Loucy (cell line): ENCODE data around the gene LRRC4.

Experiments used
- H2AFZ ChIP-seq: fragments of 200-600 bp; sonication (generic); 2 replicates; pipeline ENCODE4 v1.6.0; 2016; ENCODE audit warnings: antibody characterized with exemption, mild to moderate bottlenecking, low read length, moderate library complexity
- H3F3A ChIP-seq: fragments of 200-600 bp; 2 replicates; pipeline ENCODE4 v1.6.0; 2016; ENCODE audit warnings: antibody characterized with exemption, low read depth, mild to moderate bottlenecking
- H3K27me3 ChIP-seq: fragments of 200-600 bp; sonication (generic); 2 replicates; pipeline ENCODE4 v1.6.1; 2014; ENCODE audit warnings: low read length, mild to moderate bottlenecking; ENCODE audit not compliant: insufficient read depth, poor library complexity, severe bottlenecking
- H3K36me3 ChIP-seq: fragments of 200-600 bp; sonication (generic); 2 replicates; pipeline ENCODE4 v1.6.1; 2016; ENCODE audit warnings: low read length; ENCODE audit not compliant: insufficient read depth
- H3K4me1 ChIP-seq: fragments of 200-600 bp; sonication (generic); 2 replicates; pipeline ENCODE4 v1.5.1; 2014; ENCODE audit warnings: low read length, mild to moderate bottlenecking; ENCODE audit not compliant: insufficient read depth, poor library complexity, severe bottlenecking
- H3K4me2 ChIP-seq: fragments of 200-600 bp; sonication (generic); 2 replicates; pipeline ENCODE4 v1.6.0; 2014; ENCODE audit warnings: antibody characterized with exemption, low read length, low read depth, mild to moderate bottlenecking; ENCODE audit not compliant: poor library complexity, severe bottlenecking
- H3K4me3 ChIP-seq: fragments of 200-600 bp; sonication (generic); 2 replicates; pipeline ENCODE4 v1.5.1; 2014; ENCODE audit warnings: low read length, mild to moderate bottlenecking, mixed read lengths; ENCODE audit not compliant: poor library complexity, severe bottlenecking
- H3K79me2 ChIP-seq: fragments of 200-600 bp; sonication (generic); 2 replicates; pipeline ENCODE4 v1.6.1; 2014; ENCODE audit warnings: low read length; ENCODE audit not compliant: insufficient read depth
- H3K9ac ChIP-seq: fragments of 200-600 bp; sonication (generic); 2 replicates; pipeline ENCODE4 v1.6.0; 2014; ENCODE audit warnings: mild to moderate bottlenecking, low read depth, low read length, moderate library complexity; ENCODE audit not compliant: poor library complexity, severe bottlenecking
- H3K9me2 ChIP-seq: fragments of 200-600 bp; sonication (generic); replicated peaks from 2 replicates; pipeline ENCODE4 v1.6.1; 2016; ENCODE audit warnings: low read depth, low read length, mixed read lengths
- H3K9me3 ChIP-seq: fragments of 200-600 bp; sonication (generic); 2 replicates; pipeline ENCODE4 v1.6.1; 2014; ENCODE audit warnings: mild to moderate bottlenecking, antibody characterized with exemption, low read length, low read depth; ENCODE audit not compliant: insufficient read depth
- H4K20me1 ChIP-seq: fragments of 200-600 bp; sonication (generic); 2 replicates; pipeline ENCODE4 v1.6.0; 2014; ENCODE audit warnings: antibody characterized with exemption, low read length, mild to moderate bottlenecking; ENCODE audit not compliant: insufficient read depth, poor library complexity, severe bottlenecking
- CTCF ChIP-seq: fragments of 200-600 bp; sonication (generic); conservative IDR thresholded peaks from 2 replicates; pipeline ENCODE4 v1.5.1; 2014; ENCODE audit warnings: mild to moderate bottlenecking, antibody characterized with exemption, low read length
- EZH2phosphoT487 ChIP-seq: fragments of 200-600 bp; IDR thresholded peaks from 2 replicates; pipeline ENCODE4 v1.6.1; 2018; ENCODE audit warnings: antibody characterized with exemption, mild to moderate bottlenecking, moderate library complexity, borderline replicate concordance

The LRRC4 gene

DNA sequence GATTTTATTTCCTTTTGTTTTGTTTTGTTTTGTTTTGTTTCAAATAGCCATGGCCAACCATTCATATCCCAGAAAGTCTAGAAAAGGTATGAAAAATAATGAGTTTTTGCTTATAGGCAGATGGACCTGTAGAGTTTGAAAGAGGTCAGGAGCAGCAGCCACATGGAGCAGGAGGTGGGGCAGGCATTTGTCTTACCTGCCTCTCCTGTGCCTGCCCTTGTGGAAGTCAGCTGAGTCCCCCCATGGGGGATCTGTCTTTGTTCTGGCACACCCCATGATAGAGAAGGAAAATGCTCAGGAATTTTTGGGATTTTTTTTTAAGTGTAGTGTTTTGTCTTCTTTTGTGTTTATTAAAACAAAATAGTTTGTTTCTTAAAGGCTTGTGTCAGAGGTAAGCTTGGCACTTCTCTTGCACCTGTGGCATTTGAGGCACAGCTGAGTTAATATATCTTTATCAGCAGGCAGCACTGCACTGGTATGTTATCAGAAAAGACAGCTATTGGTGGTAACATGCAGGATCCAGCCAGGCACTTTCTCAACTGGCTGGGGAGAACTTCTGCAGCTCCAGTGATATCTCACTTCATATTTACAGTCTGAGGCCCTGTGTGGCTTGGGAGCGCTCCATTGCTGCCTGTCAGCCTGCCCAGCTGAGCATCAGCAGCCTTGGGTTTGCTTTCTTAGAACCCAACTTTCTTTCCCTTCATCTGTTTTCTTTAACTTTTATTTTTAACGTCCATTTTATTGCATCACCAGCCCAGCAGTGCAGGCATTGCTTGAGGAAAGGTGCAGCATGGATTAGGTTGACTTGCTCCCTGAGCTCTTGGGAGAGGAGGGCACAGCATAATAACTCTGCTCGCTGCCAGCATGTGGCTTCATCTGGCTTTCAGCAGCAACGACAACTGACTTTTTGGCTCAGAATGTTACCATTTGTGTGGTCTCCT is 44.4 kb downstream of the LRRC4 start:
- Histone ChIP-seq H3F3A (no peaks in the 10 kb centered on the region), H3K4me2 (no peak overlapping the region), H3K9me3 (no peaks in the 10 kb centered on the region), H4K20me1 (no peaks in the 10 kb centered on the region), H3K36me3 (peaks cover 13% of the 10 kb centered on the region; the same call in 1 of the 2 replicates), H3K4me3 (no peak overlapping the region), H3K4me1 (peaks cover 6% of the 10 kb centered on the region), H3K79me2 (no peaks in the 10 kb centered on the region), H3K27me3 (no peaks in the 10 kb centered on the region), H3K9ac (no peak overlapping the region), H2AFZ (no peak overlapping the region), H3K9me2 (no peaks in the 10 kb centered on the region)
- TF ChIP-seq CTCF (no peak), EZH2phosphoT487 (no peak)

- Histone ChIP-seq H3K79me2 (no peaks in the 10 kb centered on the region), H3K9me2 (no peaks in the 10 kb centered on the region), H3K9ac (no peak overlapping the region), H4K20me1 (no peaks in the 10 kb centered on the region), H3F3A (no peaks in the 10 kb centered on the region), H3K4me2 (no peak overlapping the region), H2AFZ (no peak overlapping the region), H3K36me3 (no peaks in the 10 kb centered on the region; the same call in 1 of the 2 replicates), H3K4me3 (no peak overlapping the region), H3K4me1 (peaks cover 14% of the 10 kb centered on the region), H3K9me3 (peaks cover 4% of the 10 kb centered on the region; the same call in 1 of the 2 replicates), H3K27me3 (no peaks in the 10 kb centered on the region)
- no peak for TF ChIP-seq CTCF
- no peak for TF ChIP-seq EZH2phosphoT487
Measured at GRCh38 chr7:127983804-127984332, 47.4 kb downstream of the LRRC4 start.

- Histone ChIP-seq H3K36me3 (peaks cover 8% of the 10 kb centered on the region), H3K27me3 (no peaks in the 10 kb centered on the region), H3K9ac (no peak overlapping the region), H3K4me1 (peaks cover 14% of the 10 kb centered on the region), H3K4me3 (no peak overlapping the region), H3K79me2 (no peaks in the 10 kb centered on the region), H3K9me3 (peaks cover 5% of the 10 kb centered on the region; the same call in 1 of the 2 replicates), H2AFZ (no peak overlapping the region), H3F3A (no peaks in the 10 kb centered on the region), H3K9me2 (no peaks in the 10 kb centered on the region), H3K4me2 (no peak overlapping the region), H4K20me1 (no peaks in the 10 kb centered on the region)
- TF ChIP-seq CTCF, result no peak
- TF ChIP-seq EZH2phosphoT487, result no peak
Measured at GRCh38 chr7:127981965-127982364, 49.3 kb downstream of the LRRC4 start.
